OCI-LY1 (cell line): ENCODE measurements around the gene TENM4.

Experiments used
- EZH2 ChIP-seq: fragments of 200-600 bp; sonication (generic), shearing (Covaris generic); IDR thresholded peaks from 2 replicates; pipeline ENCODE4 v1.8.0; 2017; ENCODE audit warnings: borderline replicate concordance, mixed run types, mild to moderate bottlenecking, antibody characterized with exemption, low read length, moderate library complexity, mixed read lengths
- TF ChIP-seq, protein P1 (sequence below): fragments of 200-600 bp; sonication (generic), shearing (Covaris generic); IDR thresholded peaks from 2 replicates; pipeline ENCODE4 v1.5.1; 2017; ENCODE audit warnings: mild to moderate bottlenecking, antibody characterized with exemption, low read length, moderate library complexity, mixed read lengths

DNA sequence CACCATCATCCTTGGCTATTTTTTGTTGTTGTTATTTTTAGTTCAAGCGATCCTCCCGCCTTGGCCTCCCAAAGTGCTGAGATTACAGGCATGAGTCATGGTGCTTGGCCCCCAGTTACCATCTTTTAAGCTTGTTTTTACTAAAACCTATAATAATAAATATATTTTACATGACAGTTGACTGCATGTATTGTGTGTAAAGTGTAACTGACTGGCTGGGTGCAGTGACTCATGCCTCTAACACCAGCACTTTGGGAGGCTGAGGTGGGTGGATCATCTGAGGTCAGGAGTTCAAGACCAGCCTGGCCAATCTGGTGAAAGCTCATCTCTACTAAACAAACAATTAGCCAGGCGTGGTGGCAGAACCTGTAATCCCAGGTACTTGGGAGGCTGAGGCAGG lies 386.2 kb downstream of the TENM4 start:
- TF ChIP-seq, protein P1, sequence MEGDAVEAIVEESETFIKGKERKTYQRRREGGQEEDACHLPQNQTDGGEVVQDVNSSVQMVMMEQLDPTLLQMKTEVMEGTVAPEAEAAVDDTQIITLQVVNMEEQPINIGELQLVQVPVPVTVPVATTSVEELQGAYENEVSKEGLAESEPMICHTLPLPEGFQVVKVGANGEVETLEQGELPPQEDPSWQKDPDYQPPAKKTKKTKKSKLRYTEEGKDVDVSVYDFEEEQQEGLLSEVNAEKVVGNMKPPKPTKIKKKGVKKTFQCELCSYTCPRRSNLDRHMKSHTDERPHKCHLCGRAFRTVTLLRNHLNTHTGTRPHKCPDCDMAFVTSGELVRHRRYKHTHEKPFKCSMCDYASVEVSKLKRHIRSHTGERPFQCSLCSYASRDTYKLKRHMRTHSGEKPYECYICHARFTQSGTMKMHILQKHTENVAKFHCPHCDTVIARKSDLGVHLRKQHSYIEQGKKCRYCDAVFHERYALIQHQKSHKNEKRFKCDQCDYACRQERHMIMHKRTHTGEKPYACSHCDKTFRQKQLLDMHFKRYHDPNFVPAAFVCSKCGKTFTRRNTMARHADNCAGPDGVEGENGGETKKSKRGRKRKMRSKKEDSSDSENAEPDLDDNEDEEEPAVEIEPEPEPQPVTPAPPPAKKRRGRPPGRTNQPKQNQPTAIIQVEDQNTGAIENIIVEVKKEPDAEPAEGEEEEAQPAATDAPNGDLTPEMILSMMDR: no peak
- TF ChIP-seq EZH2: no peak
